H1 (cell line): ENCODE measurements around the gene BGLAP. TPM values are rescaled to one million over a fixed set of nuclear protein-coding genes. Genes with fewer than 3 reads are reported as not detected.

Experiments
- CTCF ChIA-PET: fragments of 300-600 bp; sonication (Branson Sonifier 250); formaldehyde crosslinking; loops from one replicate; lab custom pipeline; 2021; ENCODE audit not compliant: partially characterized antibody; lab: Charles Lee
- POLR2A ChIA-PET: fragments of 300-600 bp; sonication (Branson Sonifier 250); formaldehyde crosslinking; loops from one replicate; lab custom pipeline; 2021; ENCODE audit warnings: inconsistent platforms; ENCODE audit not compliant: partially characterized antibody; lab: Charles Lee
- DNase-seq, 2 experiments: peaks; one replicate each; pipeline versions ENCODE4 v3.0.0 to v3.0.0-alpha.2; 2010 to 2022; ENCODE audit warnings: low spot score in 2 of 2, low read depth in 1 of 2, mixed read lengths in 1 of 2
- FAIRE-seq: peaks from 2 replicates; lab custom pipeline; 2011; peaks lifted over from hg19 to GRCh38; lab: Jason Lieb, UNC
- H2AFZ ChIP-seq: 2 replicates; pipeline ENCODE4 v1.8.1; 2012; ENCODE audit warnings: low read length, inconsistent platforms
- H2AK5ac ChIP-seq: 2 replicates; pipeline ENCODE4 v1.6.1; 2013; ENCODE audit warnings: low read depth, low read length
- H2BK120ac ChIP-seq: replicated peaks from 2 replicates; pipeline ENCODE3; 2013; ENCODE audit warnings: low read depth, low read length, inconsistent platforms
- H2BK12ac ChIP-seq: 2 replicates; pipeline ENCODE4 v1.6.1; 2013; ENCODE audit warnings: low read depth, low read length
- H2BK15ac ChIP-seq: 2 replicates; pipeline ENCODE4 v1.6.1; 2013; ENCODE audit warnings: low read length
- H2BK20ac ChIP-seq: 2 replicates; pipeline ENCODE4 v1.6.1; 2013; ENCODE audit warnings: low read length
- H2BK5ac ChIP-seq: 2 replicates; pipeline ENCODE4 v1.6.1; 2013; ENCODE audit warnings: low read depth, low read length
- H3K14ac ChIP-seq: 2 replicates; pipeline ENCODE4 v1.6.1; 2013; ENCODE audit warnings: inconsistent platforms; ENCODE audit not compliant: insufficient read length
- H3K18ac ChIP-seq: 2 replicates; pipeline ENCODE4 v1.6.1; 2013; ENCODE audit warnings: low read length; ENCODE audit errors: extremely low read depth
- H3K23ac ChIP-seq: 2 replicates; pipeline ENCODE4 v1.6.1; 2013; ENCODE audit warnings: inconsistent platforms; ENCODE audit not compliant: insufficient read length
- H3K23me2 ChIP-seq: 2 replicates; pipeline ENCODE4 v1.6.1; 2013; ENCODE audit warnings: low read depth, low read length
- H3K27ac ChIP-seq: 2 replicates; pipeline ENCODE4 v1.6.1; 2011; ENCODE audit warnings: low read depth, low read length, inconsistent platforms
- H3K27me3 ChIP-seq, 4 experiments: replicated peaks in 1 of 4; 1 replicate in 1 of 4; 2 replicates in 3 of 4; pipeline versions ENCODE4 v1.6.1 to v1.8.1; 2011 to 2013; ENCODE audit warnings: low read length in 3 of 4, mild to moderate bottlenecking in 3 of 4, inconsistent platforms in 2 of 4, mixed read lengths in 2 of 4, moderate library complexity in 1 of 4; ENCODE audit not compliant: control insufficient read depth in 3 of 4, insufficient read depth in 3 of 4; ENCODE audit errors: extremely low read depth in 1 of 4
- H3K36me3 ChIP-seq, 4 experiments: 2 replicates each; pipeline versions ENCODE4 v1.6.1 to v1.8.1; 2011 to 2013; ENCODE audit warnings: mild to moderate bottlenecking in 4 of 4, low read length in 3 of 4, moderate library complexity in 2 of 4, control low read depth in 1 of 4, inconsistent platforms in 1 of 4; ENCODE audit not compliant: insufficient read depth in 4 of 4, control insufficient read depth in 2 of 4
- H3K4ac ChIP-seq: replicated peaks from 2 replicates; pipeline ENCODE3; 2013; ENCODE audit warnings: low read length, low read depth, mixed read lengths, inconsistent platforms; ENCODE audit not compliant: insufficient read length
- H3K4me1 ChIP-seq, 4 experiments: replicated peaks in 1 of 4; 1 replicate in 1 of 4; 2 replicates in 3 of 4; pipeline versions ENCODE4 v1.6.1 to v1.8.1; 2011 to 2013; ENCODE audit warnings: low read length in 3 of 4, inconsistent platforms in 2 of 4, mixed read lengths in 1 of 4; ENCODE audit not compliant: insufficient read depth in 4 of 4, control insufficient read depth in 3 of 4
- H3K4me2 ChIP-seq, 2 experiments: 2 replicates each; pipeline versions ENCODE4 v1.6.1 to v1.8.1; 2011 to 2013; ENCODE audit warnings: low read depth in 2 of 2, low read length in 2 of 2, control low read depth in 1 of 2, inconsistent platforms in 1 of 2, mild to moderate bottlenecking in 1 of 2; ENCODE audit not compliant: insufficient read depth in 1 of 2
- H3K4me3 ChIP-seq, 4 experiments: fragments of 200-600, 300-600 bp in 1 of 4; sonication (generic), shearing (Covaris generic), sonication (Bioruptor Twin) in 1 of 4; 2 replicates each; pipeline versions ENCODE4 v1.5.1 to v1.8.1; 2011 to 2016; ENCODE audit warnings: low read length in 4 of 4, low read depth in 3 of 4, control low read depth in 2 of 4, inconsistent platforms in 2 of 4, mild to moderate bottlenecking in 2 of 4, mixed read lengths in 1 of 4, moderate library complexity in 1 of 4; ENCODE audit not compliant: insufficient read depth in 2 of 4; ENCODE audit errors: extremely low read depth in 1 of 4
- H3K56ac ChIP-seq: replicated peaks from 2 replicates; pipeline ENCODE3; 2013; ENCODE audit warnings: low read depth, mild to moderate bottlenecking, mixed read lengths, low read length, inconsistent platforms; ENCODE audit not compliant: insufficient read length
- H3K79me1 ChIP-seq: 2 replicates; pipeline ENCODE4 v1.6.1; 2013; ENCODE audit warnings: low read depth, low read length, control low read depth
- H3K79me2 ChIP-seq, 2 experiments: 2 replicates each; pipeline versions ENCODE4 v1.6.1 to v1.8.1; 2012 to 2013; ENCODE audit warnings: low read length in 2 of 2, mild to moderate bottlenecking in 2 of 2, inconsistent platforms in 1 of 2; ENCODE audit not compliant: insufficient read depth in 2 of 2, control insufficient read depth in 1 of 2
- H3K9ac ChIP-seq, 4 experiments: replicated peaks in 1 of 4; 1 replicate in 1 of 4; 2 replicates in 3 of 4; pipeline versions ENCODE4 v1.6.1 to v1.8.1; 2011 to 2013; ENCODE audit warnings: low read depth in 3 of 4, low read length in 3 of 4, control low read depth in 2 of 4, mild to moderate bottlenecking in 2 of 4, moderate library complexity in 2 of 4, inconsistent platforms in 1 of 4; ENCODE audit errors: extremely low read depth in 1 of 4
- H3K9me3 ChIP-seq, 2 experiments: 2 replicates each; pipeline versions ENCODE4 v1.6.1 to v1.8.1; 2012 to 2013; ENCODE audit warnings: mild to moderate bottlenecking in 2 of 2, moderate library complexity in 2 of 2, control low read depth in 1 of 2, inconsistent platforms in 1 of 2, low read depth in 1 of 2, low read length in 1 of 2, mixed read lengths in 1 of 2; ENCODE audit not compliant: insufficient read depth in 2 of 2
- H4K20me1 ChIP-seq, 2 experiments: replicated peaks in 1 of 2; 2 replicates each; pipeline versions ENCODE3 to v1.8.1; 2011 to 2013; ENCODE audit warnings: inconsistent platforms in 2 of 2, low read length in 2 of 2, mild to moderate bottlenecking in 1 of 2; ENCODE audit not compliant: insufficient read depth in 2 of 2, control insufficient read depth in 1 of 2
- H4K5ac ChIP-seq: 2 replicates; pipeline ENCODE4 v1.6.1; 2013; ENCODE audit warnings: low read length, low read depth, mixed read lengths, inconsistent platforms; ENCODE audit not compliant: insufficient read length
- H4K8ac ChIP-seq: 2 replicates; pipeline ENCODE4 v1.8.0; 2013; ENCODE audit warnings: mild to moderate bottlenecking, moderate library complexity, low read length, inconsistent platforms; ENCODE audit not compliant: insufficient read depth; ENCODE audit errors: extremely low read depth
- H4K91ac ChIP-seq: replicated peaks from 2 replicates; pipeline ENCODE3; 2013; ENCODE audit warnings: low read length, mixed read lengths, inconsistent platforms; ENCODE audit not compliant: insufficient read length
- BACH1 ChIP-seq: IDR thresholded peaks from 2 replicates; pipeline ENCODE4 v1.6.1; 2012; ENCODE audit warnings: low read length, improper control_type of control experiment
- CHD2 ChIP-seq: IDR thresholded peaks from 2 replicates; pipeline ENCODE4 v1.6.1; 2012; ENCODE audit warnings: low read length, improper control_type of control experiment
- JUND ChIP-seq: IDR thresholded peaks from 2 replicates; pipeline ENCODE4 v1.6.1; 2011; ENCODE audit warnings: mild to moderate bottlenecking, improper control_type of control experiment, low read length
- KDM5A ChIP-seq: fragments of 200-600 bp; IDR thresholded peaks from 2 replicates; pipeline ENCODE4 v1.7.1; 2012; ENCODE audit warnings: mild to moderate bottlenecking, low read length, inconsistent platforms, mixed read lengths
- NANOG ChIP-seq: IDR thresholded peaks from 2 replicates; pipeline ENCODE4 v1.6.1; 2011; ENCODE audit warnings: low read length, low read depth, mild to moderate bottlenecking, inconsistent platforms; ENCODE audit not compliant: insufficient read depth, poor library complexity, severe bottlenecking
- POLR2A ChIP-seq, 2 experiments: IDR thresholded peaks; 1 replicate in 1 of 2; 2 replicates in 1 of 2; pipeline ENCODE4 v1.6.1; 2011; ENCODE audit warnings: low read depth in 2 of 2, low read length in 2 of 2, mild to moderate bottlenecking in 2 of 2; ENCODE audit errors: control extremely low read depth in 1 of 2
- RAD21 ChIP-seq, 2 experiments: IDR thresholded peaks in 1 of 2; conservative IDR thresholded peaks in 1 of 2; 2 replicates each; pipeline ENCODE4 v1.6.1; 2011; ENCODE audit warnings: low read depth in 2 of 2, low read length in 2 of 2, improper control_type of control experiment in 1 of 2, inconsistent platforms in 1 of 2, mild to moderate bottlenecking in 1 of 2, moderate library complexity in 1 of 2
- SUZ12 ChIP-seq: fragments of 200-600 bp; sonication (generic); IDR thresholded peaks from 2 replicates; pipeline ENCODE4 v1.6.1; 2012; ENCODE audit warnings: mild to moderate bottlenecking, inconsistent platforms, low read length, moderate library complexity, mixed read lengths
- TAF1 ChIP-seq: IDR thresholded peaks from 2 replicates; pipeline ENCODE4 v1.6.1; 2011; ENCODE audit warnings: mild to moderate bottlenecking, low read depth, low read length
- WGBS, 2 experiments: shearing (Covaris generic) in 1 of 2; methylation state at CpG; one replicate each; pipeline versions ENCODE4 v1.1.6 to v1.1.7; 2013 to 2015; ENCODE audit warnings: low lambda C conversion rate in 2 of 2, mixed read lengths in 2 of 2, inconsistent platforms in 1 of 2, low coverage in 1 of 2, missing lambda C conversion rate in 1 of 2; ENCODE audit not compliant: insufficient replicate concordance in 2 of 2, insufficient coverage in 1 of 2, insufficient read length in 1 of 2; ENCODE audit errors: extremely low coverage in 1 of 2, missing lambda C conversion rate in 1 of 2; 5-methylcytosine and 5-hydroxymethylcytosine counted together
- polyA plus RNA-seq, 7 experiments: library from polyadenylated mRNA; depleted of rRNA in 3 of 7; stranded (reverse) in 5 of 7; unstranded in 2 of 7; fragments of >200 nt in 5 of 7; fragments of 200-250 nt in 2 of 7; gene quantifications; 1 replicate in 5 of 7; 2 replicates in 1 of 7; 4 replicates in 1 of 7; pipeline versions ENCODE4 v1.2.1 to v1.2.3, GENCODE V29; 2011 to 2013; ENCODE audit warnings: missing spikeins in 2 of 7, mixed read lengths in 2 of 7
- total RNA-seq: library from RNA; stranded (reverse); fragmentation: NEBNext Ultra II Directional; extraction: Animal tissue kit (Norgen Biotek cat#: 25700); gene quantifications from 2 replicates; pipeline ENCODE4 v1.2.1, GENCODE V29; 2021

The BGLAP gene
- total and polyA plus RNA-seq, 2 of the 8 experiments (the other 6 are each of a cell fraction or from before 2014, with no cell fraction given) = 1.2 to 1.5 TPM

DNA sequence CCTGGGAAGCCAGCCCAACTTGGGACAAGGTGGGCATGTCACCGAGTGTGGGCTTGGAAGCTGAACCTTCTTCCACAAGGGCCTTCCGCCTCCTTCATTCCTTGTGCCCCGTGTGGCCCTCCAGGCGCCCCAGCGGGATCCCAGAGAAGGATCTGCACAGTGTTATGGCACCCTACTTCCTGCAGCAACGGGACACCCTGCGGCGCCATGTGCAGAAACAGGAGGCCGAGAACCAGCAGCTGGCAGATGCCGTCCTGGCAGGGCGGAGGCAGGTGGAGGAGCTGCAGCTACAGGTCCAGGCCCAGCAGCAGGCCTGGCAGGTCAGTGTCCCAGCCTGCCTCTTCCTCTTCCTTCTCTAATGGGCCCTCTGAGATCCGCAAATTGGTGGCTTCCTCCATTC, 5.8 kb upstream of the BGLAP start:
- peaks cover 0 to 2% of the 10 kb centered on the region in 2 experiments for H4K20me1 ChIP-seq
- H3K9me3 ChIP-seq = no peaks in the 10 kb centered on the region
- FAIRE-seq = no peak
- no peaks in the 10 kb centered on the region for H3K79me2 ChIP-seq
- H3K27me3 ChIP-seq = no peaks in the 10 kb centered on the region
- no peak overlapping the region for H3K23ac ChIP-seq
- H3K4me3 ChIP-seq = no peak overlapping the region
- no peak overlapping the region for H2BK20ac ChIP-seq
- H3K27ac ChIP-seq = no peak overlapping the region
- WGBS, 2 experiments = 95% methylated on average over 12 of the region's 12 CpGs; no CpG with 5 or more reads in 1 of the 2 experiments
- peaks cover 22 to 45% (median 29%) of the 10 kb centered on the region in 4 experiments; a peak in 7 of 8 replicates for H3K36me3 ChIP-seq
- H4K91ac ChIP-seq = no peak overlapping the region
- no peak overlapping the region for H2AK5ac ChIP-seq
- H2BK5ac ChIP-seq = no peak overlapping the region
- no peak overlapping the region for H4K5ac ChIP-seq
- H3K9ac ChIP-seq = no peak overlapping the region
- H3K4me2 ChIP-seq = no peak overlapping the region
- H2AFZ ChIP-seq = no peak overlapping the region
- H3K4me1 ChIP-seq = no peaks in the 10 kb centered on the region; a peak in 1 of 7 replicates
- POLR2A ChIA-PET = interaction anchor here (1.6 to 12.7 kb wide), 2 partner anchors 11 to 23 kb away, joined by 3 to 82 read pairs; partner anchors contain the start of genes PAQR6 and PMF1
- no peaks in the 10 kb centered on the region for H3K23me2 ChIP-seq
- no peak overlapping the region for H3K18ac ChIP-seq
- CTCF ChIA-PET = interaction anchor here (0.5 to 47.2 kb wide), 5 partner anchors 11 to 139 kb away, joined by 3 to 1265 read pairs (median 9); partner anchors contain the start of gene SEMA4A
- no peak overlapping the region for H2BK15ac ChIP-seq
- no peak overlapping the region for H2BK12ac ChIP-seq
- H4K8ac ChIP-seq = no peak overlapping the region
- DNase-seq = no peak
- no peaks in the 10 kb centered on the region; the same call in 1 of the 2 replicates for H3K79me1 ChIP-seq
- no peak overlapping the region for H3K56ac ChIP-seq
- H2BK120ac ChIP-seq = no peak overlapping the region
- H3K4ac ChIP-seq = no peak overlapping the region
- no peak for TF ChIP-seq KDM5A
- TF ChIP-seq NANOG = no peak
- no peak for TF ChIP-seq JUND
- no peak for TF ChIP-seq BACH1
- no peak for TF ChIP-seq RAD21 (IDR thresholded peaks at IDR 0.05 in 1 of 2, conservative IDR thresholded peaks at IDR 0.05 in 1 of 2; ENCODE audit: low read depth in 2 of 2, low read length in 2 of 2)
- no peak for TF ChIP-seq TAF1
- no peak for TF ChIP-seq CHD2
- no peak for TF ChIP-seq POLR2A (IDR thresholded peaks at IDR 0.05; ENCODE audit: control extremely low read depth in 1 of 2, low read depth in 2 of 2, low read length in 2 of 2)
- TF ChIP-seq SUZ12 = no peak
- no peak overlapping the region for H3K14ac ChIP-seq
